Mucosa of descending colon (tissue), 3 donors: ENCODE results near the gene CNN2. TPM values are rescaled to one million over a fixed set of nuclear protein-coding genes. Genes with fewer than 3 reads are reported as not detected.

ENCODE experiments used
- ATAC-seq: fragments of 200-7000 bp; cut with Tn5 transposase; one replicate; pipeline ENCODE4 v1.9.1; 2020; ENCODE audit warnings: mild to moderate bottlenecking, moderate library complexity
- DNase-seq, 3 donors: peaks; one replicate each; pipeline ENCODE4 v3.0.0-alpha.2; 2020
- H3K36me3 ChIP-seq: fragments of 200-600 bp; one replicate; pipeline ENCODE4 v1.8.0; 2021; ENCODE audit warnings: low read depth, mild to moderate bottlenecking
- H3K4me1 ChIP-seq: fragments of 200-600 bp; one replicate; pipeline ENCODE4 v1.8.0; 2021; ENCODE audit warnings: low read depth, mild to moderate bottlenecking
- H3K4me3 ChIP-seq: fragments of 200-600 bp; one replicate; pipeline ENCODE4 v1.8.0; 2021; ENCODE audit warnings: mild to moderate bottlenecking
- H3K9me3 ChIP-seq: fragments of 200-600 bp; one replicate; pipeline ENCODE4 v1.8.0; 2021; ENCODE audit warnings: mild to moderate bottlenecking
- CTCF ChIP-seq: fragments of 200-600 bp; IDR thresholded peaks from one replicate; pipeline ENCODE4 v1.8.0; 2022; ENCODE audit warnings: antibody characterized with exemption, mild to moderate bottlenecking
- intact Hi-C, 2 donors: fragments of 100-400 bp; cut with DNase I in 1 of 2; cut with micrococcal nuclease in 1 of 2; formaldehyde crosslinking; loops; one replicate each; pipeline versions ENCODE4 v1.11.0 to v1.11.1; 2022; cut with DNase I, micrococcal nuclease
- total RNA-seq, 3 donors: library from RNA; stranded (reverse); fragmentation: NEBNext Ultra II Directional in 2 of 3; extraction: Animal tissue kit (Norgen Biotek cat#: 25700) in 2 of 3; gene quantifications; one replicate each; pipeline versions ENCODE4 v1.2.1 to v1.2.4, GENCODE V29; 2021 to 2023
- donor health status: DM: no; HTN: no; CAD: no; lungs with moderate emphysema.
- donor health status: DM: no; HTN: no; CAD: no.
- donor health status: DM: no; HTN: yes; CAD: no.

CNN2 gene
- total RNA-seq, 3 donors from 2014 or later: 65.0 to 88.8 (median 84.7) TPM

- peak overlapping the region; percentile 81 for H3K4me3 ChIP-seq
- TF ChIP-seq CTCF: no peak
- peaks cover 23% of the 10 kb centered on the region for H3K4me1 ChIP-seq
- intact Hi-C loops: no loop called here
- H3K36me3 ChIP-seq: no peaks in the 10 kb centered on the region
- H3K9me3 ChIP-seq: no peaks in the 10 kb centered on the region
- DNase-seq: peak; percentile 79 to 92 (median 87)
- ATAC-seq: peak; percentile 84
Measured at GRCh38 chr19:1028062-1028926, 1.9 kb downstream of the CNN2 start.

GRCh38 chr19:1032264-1032867 is 6.0 kb downstream of the CNN2 start:
- DNase-seq: peak in 1 of 3 donors; percentile 53
- H3K4me3 ChIP-seq: no peak overlapping the region
- no peaks in the 10 kb centered on the region for H3K9me3 ChIP-seq
- H3K4me1 ChIP-seq: peaks cover 20% of the 10 kb centered on the region
- no peaks in the 10 kb centered on the region for H3K36me3 ChIP-seq
- TF ChIP-seq CTCF: no peak
- intact Hi-C loops: no loop called here
- no peak for ATAC-seq

- Histone ChIP-seq H3K36me3 (no peaks in the 10 kb centered on the region), H3K4me1 (peaks cover 21% of the 10 kb centered on the region), H3K9me3 (no peaks in the 10 kb centered on the region), H3K4me3 (no peak overlapping the region)
- no peak for TF ChIP-seq CTCF
- ATAC-seq (no peak), DNase-seq (peak in 1 of 3 donors; percentile 53)
- intact Hi-C loops: no loop called here
Measured at GRCh38 chr19:1035998-1036621, 9.7 kb downstream of the CNN2 start.

DNA sequence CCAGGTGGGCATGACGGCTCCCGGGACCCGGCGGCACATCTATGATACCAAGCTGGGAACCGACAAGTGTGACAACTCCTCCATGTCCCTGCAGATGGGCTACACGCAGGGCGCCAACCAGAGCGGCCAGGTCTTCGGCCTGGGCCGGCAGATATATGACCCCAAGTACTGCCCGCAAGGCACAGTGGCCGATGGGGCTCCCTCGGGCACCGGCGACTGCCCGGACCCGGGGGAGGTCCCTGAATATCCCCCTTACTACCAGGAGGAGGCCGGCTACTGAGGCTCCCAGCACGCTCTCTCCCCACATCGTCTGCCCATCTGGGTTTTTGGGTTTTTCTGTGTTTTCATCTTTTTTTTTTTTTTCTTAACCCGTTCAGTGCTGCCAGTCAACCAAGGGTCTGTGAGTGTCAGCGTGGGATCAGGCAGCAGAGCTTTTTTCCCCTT is 11.2 kb downstream of the CNN2 start:
- ATAC-seq (no peak), DNase-seq (peak in 2 of 3 donors; percentile 46 to 67)
- no peaks in the 10 kb centered on the region for H3K36me3 ChIP-seq
- H3K4me1 ChIP-seq: peaks cover 34% of the 10 kb centered on the region
- H3K9me3 ChIP-seq: no peaks in the 10 kb centered on the region
- no peak overlapping the region for H3K4me3 ChIP-seq
- intact Hi-C loops: no loop called here
- no peak for TF ChIP-seq CTCF

DNA sequence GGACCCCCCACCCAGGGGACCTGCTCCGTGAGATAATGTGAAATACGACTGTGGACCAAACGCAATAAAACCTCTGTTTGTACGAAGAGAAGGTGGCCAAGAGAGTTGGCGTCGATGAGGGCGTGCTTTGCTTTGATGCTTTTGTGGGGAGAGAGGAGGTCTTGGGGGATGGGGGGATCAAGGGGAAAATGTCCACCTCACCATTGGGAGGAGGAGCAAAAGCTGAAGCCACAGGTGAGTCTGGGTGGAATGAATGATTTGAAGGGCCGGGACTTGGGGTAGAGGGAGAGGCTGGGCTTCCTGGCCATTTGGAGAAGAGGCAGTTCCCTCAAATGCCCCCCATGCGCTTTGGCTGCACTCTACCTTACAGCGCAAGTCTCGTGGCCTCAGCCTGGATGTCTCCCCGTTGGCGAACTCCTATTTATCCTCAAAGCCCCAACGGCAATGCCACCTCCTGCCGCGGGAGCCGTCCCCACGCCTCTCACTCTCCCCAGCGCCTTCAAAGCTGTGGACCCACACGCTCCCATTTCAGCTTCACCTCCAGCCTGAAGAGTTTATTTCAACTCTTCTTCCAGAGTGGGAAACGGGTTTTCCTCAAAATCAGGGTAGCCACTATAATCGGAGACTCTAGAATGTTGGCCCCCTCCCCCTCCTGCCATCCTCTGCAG is 12.7 kb downstream of the CNN2 start:
- Histone ChIP-seq H3K9me3 (no peaks in the 10 kb centered on the region), H3K4me3 (no peak overlapping the region), H3K36me3 (no peaks in the 10 kb centered on the region), H3K4me1 (peaks cover 41% of the 10 kb centered on the region)
- DNase-seq: peak in 2 of 3 donors; percentile 51 to 63
- TF ChIP-seq CTCF: no peak
- no peak for ATAC-seq
- intact Hi-C loops: no loop called here
